Ovary (tissue), 3 donors: Measurements from ENCODE around the gene CATSPERB.

ENCODE experiments used
- POLR2A ChIP-seq: fragments of 450-650 bp; IDR thresholded peaks from one replicate; pipeline ENCODE4 v1.6.1; 2017; ENCODE audit warnings: antibody characterized with exemption, mild to moderate bottlenecking, moderate library complexity
- TF ChIP-seq, protein P1 (sequence below), 3 donors: fragments of 450-650 bp in 2 of 3; fragments of 200-600 bp in 1 of 3; IDR thresholded peaks; one replicate each; pipeline versions ENCODE4 v1.5.1 to v1.8.0; 2016 to 2022; ENCODE audit warnings: antibody characterized with exemption in 3 of 3, mild to moderate bottlenecking in 1 of 3
- donor health status: DM: no; HTN: no; CAD: no.

DNA sequence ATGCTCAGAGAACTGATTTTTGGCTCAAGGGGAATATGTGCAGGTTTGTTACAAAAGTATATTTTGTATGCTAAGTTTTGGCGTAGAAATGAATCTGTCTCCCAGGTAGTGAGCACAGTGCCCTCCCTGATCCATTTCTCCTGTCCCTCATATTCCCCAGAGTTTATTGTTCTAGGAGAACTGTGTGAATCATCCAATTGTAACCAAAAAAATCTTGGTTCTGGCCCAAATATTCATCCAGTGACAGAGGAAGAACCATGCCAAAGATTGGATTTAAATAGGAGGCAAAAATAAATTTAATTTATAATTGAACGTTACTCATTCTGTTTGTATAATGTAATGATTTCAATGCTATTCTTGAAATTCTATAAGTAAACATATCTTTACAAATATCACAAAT lies 4.8 kb downstream of the CATSPERB start:
- TF ChIP-seq, protein P1, sequence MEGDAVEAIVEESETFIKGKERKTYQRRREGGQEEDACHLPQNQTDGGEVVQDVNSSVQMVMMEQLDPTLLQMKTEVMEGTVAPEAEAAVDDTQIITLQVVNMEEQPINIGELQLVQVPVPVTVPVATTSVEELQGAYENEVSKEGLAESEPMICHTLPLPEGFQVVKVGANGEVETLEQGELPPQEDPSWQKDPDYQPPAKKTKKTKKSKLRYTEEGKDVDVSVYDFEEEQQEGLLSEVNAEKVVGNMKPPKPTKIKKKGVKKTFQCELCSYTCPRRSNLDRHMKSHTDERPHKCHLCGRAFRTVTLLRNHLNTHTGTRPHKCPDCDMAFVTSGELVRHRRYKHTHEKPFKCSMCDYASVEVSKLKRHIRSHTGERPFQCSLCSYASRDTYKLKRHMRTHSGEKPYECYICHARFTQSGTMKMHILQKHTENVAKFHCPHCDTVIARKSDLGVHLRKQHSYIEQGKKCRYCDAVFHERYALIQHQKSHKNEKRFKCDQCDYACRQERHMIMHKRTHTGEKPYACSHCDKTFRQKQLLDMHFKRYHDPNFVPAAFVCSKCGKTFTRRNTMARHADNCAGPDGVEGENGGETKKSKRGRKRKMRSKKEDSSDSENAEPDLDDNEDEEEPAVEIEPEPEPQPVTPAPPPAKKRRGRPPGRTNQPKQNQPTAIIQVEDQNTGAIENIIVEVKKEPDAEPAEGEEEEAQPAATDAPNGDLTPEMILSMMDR (IDR thresholded peaks at IDR 0.05), result no peak
- TF ChIP-seq POLR2A, result no peak
